ENCODE data around the gene TPM1.
"Not testable (repeated sequence)": the region's sequence is repeated elsewhere in the genome, so short reads cannot be mapped to it uniquely, and the experiment has no call there.

GRCh38 chr15:63105354-63105753 lies 62.8 kb downstream of the TPM1 start:
- TF ChIP-seq CTCF (IDR thresholded peaks at IDR 0.05); ARID4B (CRISPR knock-in tag; IDR thresholded peaks at IDR 0.05; ENCODE audit: borderline replicate concordance); ZNF138 (CRISPR knock-in tag; conservative IDR thresholded peaks at IDR 0.05); JAZF1 (CRISPR knock-in tag; IDR thresholded peaks at IDR 0.05); TEAD4 (CRISPR knock-in tag; IDR thresholded peaks at IDR 0.05); E2F5 (CRISPR knock-in tag; IDR thresholded peaks at IDR 0.05); HMGXB4 (CRISPR knock-in tag; IDR thresholded peaks at IDR 0.05); NR2C2 (CRISPR knock-in tag; IDR thresholded peaks at IDR 0.05); FOXP1 (CRISPR knock-in tag; IDR thresholded peaks at IDR 0.05; ENCODE audit: borderline replicate concordance); USF2 (CRISPR knock-in tag; IDR thresholded peaks at IDR 0.05); CBFB (CRISPR knock-in tag; IDR thresholded peaks at IDR 0.05; ENCODE audit: low read depth); NFATC4 (CRISPR knock-in tag; IDR thresholded peaks at IDR 0.05); STAT6 (CRISPR knock-in tag; conservative IDR thresholded peaks at IDR 0.05; ENCODE audit: low read depth): not testable (repeated sequence)
